GM18868 (cell line): ENCODE results near the gene PRKAR1B.
"Not testable (repeated sequence)": the region's sequence is repeated elsewhere in the genome, so short reads cannot be mapped to it uniquely, and the experiment has no call there.

Experiments used
- ATAC-seq: cut with Tn5 transposase; IDR thresholded peaks from one replicate; pipeline ENCODE4 v1.9.1; 2021; ENCODE audit warnings: mild to moderate bottlenecking, moderate library complexity; ENCODE audit not compliant: unreplicated experiment

The PRKAR1B gene

GRCh38 chr7:672891-673290 lies 54.2 kb downstream of the PRKAR1B start:
- no peak for ATAC-seq

DNA sequence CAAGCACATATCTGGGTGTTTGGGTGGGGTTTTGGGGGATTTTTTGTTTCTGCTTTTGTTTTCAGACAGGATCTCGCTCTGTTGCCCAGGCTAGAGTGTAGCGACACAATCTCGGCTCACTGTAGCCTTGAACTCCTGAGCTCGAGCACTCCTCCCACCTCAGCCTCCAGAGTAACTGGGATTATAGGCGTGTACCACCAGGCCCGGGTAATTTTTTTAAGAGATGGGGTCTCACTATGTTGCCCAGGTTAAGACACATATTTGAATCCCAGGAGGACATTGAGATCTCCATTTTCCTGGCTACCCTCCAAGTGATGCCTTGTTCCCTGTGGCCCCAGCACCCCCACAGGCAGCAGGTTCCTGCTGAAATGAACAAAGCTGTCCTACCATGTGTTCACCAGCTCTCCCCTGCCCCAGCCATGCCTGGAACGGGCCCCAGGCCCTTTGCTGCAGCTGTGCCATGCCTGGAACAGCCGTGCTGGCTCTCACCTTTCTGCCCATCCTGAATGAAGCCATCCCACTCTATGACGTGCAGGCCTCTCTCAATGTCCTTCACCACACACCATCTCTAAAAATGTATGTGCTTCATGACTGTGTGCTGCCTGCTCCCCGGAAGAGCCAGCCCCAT lies 55.6 kb downstream of the PRKAR1B start:
- no peak for ATAC-seq

DNA sequence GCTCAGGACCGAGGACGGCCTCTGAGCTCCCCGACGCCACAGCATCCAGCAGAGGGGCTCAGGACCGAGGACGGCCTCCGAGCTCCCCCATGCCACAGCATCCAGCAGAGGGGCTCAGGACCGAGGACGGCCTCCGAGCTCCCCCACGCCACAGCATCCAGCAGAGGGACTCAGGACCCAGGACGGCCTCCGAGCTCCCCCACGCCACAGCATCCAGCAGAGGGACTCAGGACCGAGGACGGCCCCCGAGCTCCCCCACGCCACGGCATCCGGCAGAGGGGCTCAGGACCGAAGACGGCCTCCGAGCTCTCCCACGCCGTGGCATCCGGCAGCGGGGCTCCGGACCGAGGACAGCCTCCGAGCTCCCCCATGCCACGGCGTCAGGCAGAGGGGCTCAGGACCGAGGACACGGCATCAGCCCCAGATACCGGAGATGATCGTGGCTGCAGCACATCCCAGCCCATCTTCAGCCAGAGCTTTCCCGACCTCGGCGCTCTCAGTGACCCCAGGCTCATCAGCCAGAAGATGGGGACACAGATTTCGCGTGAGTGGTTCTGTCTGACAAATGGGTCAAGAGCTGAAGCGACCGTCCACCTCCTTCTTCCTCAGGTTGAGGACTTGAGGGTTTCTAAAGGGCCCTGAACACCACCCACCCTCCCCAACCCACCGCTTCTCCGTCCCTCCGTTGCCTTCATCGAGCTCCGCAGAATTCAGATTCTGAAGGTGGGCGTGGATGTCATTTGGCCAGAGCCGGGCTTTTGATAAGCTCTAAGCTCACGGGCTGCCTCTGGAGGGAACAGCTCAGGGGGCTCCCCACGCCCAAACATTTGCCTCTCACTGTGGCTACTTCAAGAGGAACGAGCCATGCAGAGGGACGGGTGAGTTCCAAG lies 56.3 kb downstream of the PRKAR1B start:
- no peak for ATAC-seq

DNA sequence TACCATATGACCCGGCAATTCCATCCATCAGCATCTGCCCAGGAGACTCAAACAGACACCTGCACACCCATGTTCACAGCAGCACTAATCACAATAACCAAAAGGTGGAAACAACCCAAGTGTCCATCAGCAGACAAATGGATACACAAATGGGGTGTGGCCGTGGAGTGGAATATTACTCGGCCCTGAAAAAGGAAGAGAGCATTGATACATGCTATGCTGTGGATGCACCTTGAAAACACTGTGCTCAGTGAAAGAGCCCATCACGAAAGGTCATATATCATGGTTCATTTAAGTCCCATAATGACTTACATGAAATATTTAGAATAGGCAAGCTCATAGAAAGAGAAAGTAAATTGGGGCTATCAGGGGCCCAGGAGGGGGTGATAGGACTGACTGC lies 58.1 kb downstream of the PRKAR1B start:
- no peak for ATAC-seq

DNA sequence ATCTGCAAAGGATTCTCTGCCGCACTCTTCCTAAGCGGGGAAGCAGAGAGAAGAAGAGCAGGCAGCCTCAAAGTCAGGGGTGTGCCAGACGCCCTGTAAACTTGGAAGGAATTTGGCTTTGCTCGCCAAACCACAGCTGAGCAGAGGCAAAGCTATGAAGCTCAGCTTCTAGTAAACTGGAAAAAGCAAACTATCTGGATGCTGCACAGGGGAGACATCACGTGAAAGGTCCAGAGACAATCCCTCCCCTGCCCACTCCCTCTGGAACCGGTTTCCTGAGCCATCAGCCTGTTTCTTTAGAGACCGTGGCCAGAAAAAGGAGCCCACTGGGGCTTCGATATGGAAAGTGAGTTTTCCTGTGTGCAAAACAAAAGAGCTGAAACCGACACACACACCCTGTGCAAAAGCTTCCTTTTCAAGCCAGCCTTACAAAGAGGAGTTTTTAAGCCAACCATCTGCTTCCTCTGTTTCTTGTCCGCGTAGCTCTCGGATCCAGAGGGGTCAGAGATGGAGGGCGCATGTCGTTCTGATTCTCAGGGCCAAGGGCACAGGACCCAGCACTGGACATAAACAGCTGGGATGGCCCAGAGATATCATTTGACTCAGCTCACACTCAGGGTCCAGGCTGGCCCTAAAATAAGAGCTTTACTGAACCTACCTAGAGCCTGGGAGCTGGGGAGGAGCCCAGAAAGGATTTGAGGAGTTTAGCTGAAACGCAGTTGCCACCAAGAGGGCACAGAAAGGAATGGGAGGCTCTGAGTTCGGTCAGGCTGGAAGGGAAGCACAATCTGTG lies 58.7 kb downstream of the PRKAR1B start:
- ATAC-seq = no peak

- no peak for ATAC-seq
Observed at GRCh38 chr7:666454-667292, 60.4 kb downstream of the PRKAR1B start.

DNA sequence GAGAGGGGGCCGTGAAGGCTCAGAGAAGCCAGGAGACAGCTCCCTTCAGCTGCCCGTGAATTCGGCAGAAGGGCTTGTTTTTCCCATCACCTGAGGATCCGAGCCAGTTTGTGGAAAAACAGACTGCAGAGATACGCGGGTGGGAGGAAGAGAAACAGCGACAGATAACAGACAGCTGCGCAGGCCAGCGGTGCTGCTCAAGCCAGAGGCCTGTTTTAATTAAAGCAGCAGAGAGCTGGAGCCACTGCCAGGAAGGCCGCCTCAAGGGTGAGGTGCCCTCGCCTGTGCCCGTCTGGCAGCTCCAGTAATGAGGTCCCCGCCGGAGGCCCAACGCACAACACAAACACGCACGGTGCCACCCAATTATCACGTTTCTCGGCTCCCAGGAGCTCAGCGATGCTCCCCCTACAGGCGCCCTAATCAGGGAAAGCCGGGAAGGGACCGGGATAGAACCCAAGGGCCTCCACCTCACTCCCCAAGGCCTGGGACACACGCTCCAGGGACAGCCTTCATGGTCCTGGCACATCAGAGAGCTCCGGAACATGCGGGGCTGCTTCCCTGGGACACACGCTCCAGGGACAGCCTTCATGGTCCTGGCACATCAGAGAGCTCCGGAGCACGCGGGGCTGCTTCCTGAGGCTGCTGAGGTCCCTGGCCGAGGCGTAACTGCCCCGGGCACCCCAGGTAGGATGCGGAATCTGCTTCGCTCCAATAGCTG lies 61.2 kb downstream of the PRKAR1B start:
- ATAC-seq = no peak

DNA sequence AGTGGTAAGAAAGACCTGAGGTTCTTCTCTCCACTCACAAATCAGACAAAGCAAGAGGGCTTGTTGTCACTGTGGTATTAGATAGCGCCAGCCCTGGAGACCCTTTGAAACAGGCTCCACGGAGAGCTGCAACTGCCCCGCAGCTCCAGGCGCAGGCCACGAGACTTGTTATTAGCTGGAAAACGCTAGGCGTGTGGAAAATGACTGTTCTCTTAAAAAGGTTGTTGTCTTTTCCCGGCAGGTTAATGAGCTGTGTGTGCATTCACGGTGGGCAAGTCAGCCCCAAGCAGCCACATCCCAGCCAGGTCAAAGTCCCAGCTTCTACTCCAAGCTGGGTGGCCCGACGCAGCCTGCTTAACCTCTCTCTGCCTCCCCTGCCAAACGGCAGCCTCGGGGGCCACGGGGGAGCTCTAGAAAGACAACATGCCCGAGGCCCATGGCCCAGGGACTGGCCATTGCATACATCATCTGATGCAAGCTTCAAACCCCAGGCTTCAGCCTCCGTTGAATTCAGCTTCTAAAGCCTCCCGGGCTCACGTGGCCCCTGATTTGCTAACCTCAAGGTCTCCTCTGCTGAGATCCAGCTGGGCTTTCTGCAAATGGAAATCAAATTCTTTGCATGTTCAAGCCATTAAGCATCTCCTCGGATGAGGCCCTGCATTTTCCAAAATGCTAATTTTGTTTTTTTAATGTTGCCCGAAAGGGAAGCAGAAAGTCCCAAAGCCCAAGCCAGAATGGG lies 61.9 kb downstream of the PRKAR1B start:
- no peak for ATAC-seq

DNA sequence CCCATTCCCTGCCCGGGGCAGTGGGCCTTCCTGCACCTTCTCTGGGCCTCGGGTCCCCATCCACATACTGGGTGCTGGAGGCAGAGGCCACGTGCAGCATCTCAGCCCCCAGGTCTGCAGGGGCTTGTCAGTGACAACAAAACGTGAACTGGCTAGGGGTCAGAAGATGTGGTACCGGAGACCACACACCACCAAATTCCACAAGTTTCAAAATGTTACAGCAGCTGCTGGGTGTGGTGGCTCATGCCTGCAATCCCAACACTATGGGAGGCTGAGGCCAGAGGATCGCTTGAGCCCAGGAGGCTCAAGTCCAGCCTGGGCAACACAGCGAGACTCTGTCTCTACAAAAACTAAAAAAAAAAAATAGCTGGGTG lies 62.7 kb downstream of the PRKAR1B start:
- ATAC-seq = no peak

DNA sequence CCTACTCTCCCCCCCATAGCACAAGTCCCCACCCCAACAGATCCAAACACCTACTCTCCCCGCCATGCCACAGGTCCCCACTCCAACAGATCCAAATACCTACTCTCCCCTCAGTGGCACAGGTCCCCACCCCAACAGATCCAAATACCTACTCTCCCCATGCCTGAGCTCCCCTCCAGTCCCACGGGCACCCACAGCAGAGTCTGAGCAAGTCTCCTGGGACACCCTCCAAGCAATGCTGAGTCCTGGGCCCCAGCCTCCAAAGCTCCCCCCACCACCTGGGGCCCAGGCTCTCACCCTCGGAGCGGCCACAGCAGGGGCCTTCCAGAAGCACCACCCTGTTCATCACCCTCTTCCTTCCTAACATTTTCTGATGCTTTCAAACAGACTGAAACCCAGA lies 64.5 kb downstream of the PRKAR1B start:
- ATAC-seq = no peak

GRCh38 chr7:659996-660395 lies 67.1 kb downstream of the PRKAR1B start:
- ATAC-seq = no peak

GRCh38 chr7:659306-659847 lies 67.7 kb downstream of the PRKAR1B start:
- no peak for ATAC-seq

DNA sequence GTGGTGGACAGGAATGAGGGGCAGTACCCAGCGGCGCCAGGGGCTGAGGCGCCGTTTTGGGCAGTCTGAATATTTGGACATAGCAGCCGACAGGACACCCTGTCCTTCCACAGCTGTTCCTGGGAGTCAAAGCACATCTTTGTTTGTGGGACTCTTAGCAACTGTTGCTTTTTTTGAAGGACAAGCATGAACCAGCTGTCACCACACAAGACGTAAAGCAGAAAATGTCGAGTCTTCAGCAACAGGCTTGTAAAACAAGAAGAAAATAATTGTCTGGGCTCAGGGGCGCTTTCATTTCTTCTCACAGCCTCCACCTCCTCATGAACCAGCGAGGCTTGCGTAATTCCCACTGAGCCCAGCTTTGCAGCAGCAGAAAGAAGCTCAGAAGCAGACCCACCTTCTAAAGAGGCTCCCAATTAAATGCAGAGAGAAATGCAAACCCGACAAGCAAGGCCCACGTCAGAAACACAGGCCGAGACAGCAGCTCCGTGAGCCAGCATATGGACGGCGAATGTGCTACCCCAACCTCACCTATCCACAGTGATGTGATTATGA lies 69.4 kb downstream of the PRKAR1B start:
- no peak for ATAC-seq

- not testable (repeated sequence) for ATAC-seq
Observed at GRCh38 chr7:657010-657409, 70.1 kb downstream of the PRKAR1B start.

DNA sequence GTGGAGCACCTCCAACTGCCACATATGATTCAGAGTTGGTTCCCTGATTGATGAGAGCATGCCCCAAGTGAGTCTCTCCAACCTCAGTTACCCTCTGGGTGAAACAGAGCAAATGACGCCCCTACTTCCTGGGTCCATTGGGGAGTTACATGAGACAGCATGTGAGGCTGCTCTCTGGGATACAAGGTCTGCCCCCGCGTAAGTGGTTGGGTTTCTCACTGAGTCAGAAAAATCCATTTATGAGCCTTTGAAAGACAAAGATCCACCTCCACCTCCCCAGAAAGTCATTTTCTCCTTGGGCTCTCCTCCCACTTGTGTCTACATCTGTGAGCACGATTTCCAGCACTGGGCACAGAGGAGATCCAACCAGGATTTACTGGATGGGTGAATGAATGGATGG lies 71.3 kb downstream of the PRKAR1B start:
- ATAC-seq = no peak

GRCh38 chr7:653829-654764 lies 73.0 kb downstream of the PRKAR1B start:
- ATAC-seq = no peak

DNA sequence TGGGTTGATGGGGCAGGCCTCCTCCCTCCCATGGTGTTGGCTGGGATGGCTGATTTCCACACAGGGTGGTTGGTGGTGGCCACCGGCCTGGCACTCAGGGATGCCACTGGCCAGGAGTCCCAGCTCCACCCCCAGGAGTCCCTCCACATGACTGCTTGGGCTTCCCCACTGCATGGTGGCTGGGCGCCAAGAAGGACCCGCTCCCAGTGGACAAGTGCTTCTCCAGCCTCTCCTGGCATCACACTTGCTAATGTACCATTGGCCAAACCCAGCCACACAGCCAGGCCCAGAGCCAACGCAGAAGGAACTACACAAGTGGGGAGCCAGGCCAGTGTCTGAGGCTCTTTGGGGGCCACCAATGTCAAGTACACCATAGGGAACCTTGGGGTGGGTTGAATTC lies 74.2 kb downstream of the PRKAR1B start:
- no peak for ATAC-seq

- not testable (repeated sequence) for ATAC-seq
Observed at GRCh38 chr7:652167-652566, 74.9 kb downstream of the PRKAR1B start.
